B cell (primary cell): ENCODE results near the gene CBX3. TPM values are rescaled to one million over a fixed set of nuclear protein-coding genes. Genes with fewer than 3 reads are reported as not detected.

Source experiments
- ATAC-seq: fragments of 200-7000 bp; cut with Tn5 transposase; one replicate; pipeline ENCODE4 v1.10.0; 2021; ENCODE audit warnings: low read depth, mild to moderate bottlenecking, moderate number of reproducible peaks, moderate library complexity
- CTCF ChIA-PET: fragments of 350-600 bp; sonication (Branson Sonifier 250); formaldehyde crosslinking; loops from one replicate; lab custom pipeline; 2021; ENCODE audit warnings: antibody characterized with exemption, inconsistent platforms; lab: Charles Lee
- POLR2A ChIA-PET: fragments of 350-600 bp; sonication (Branson Sonifier 250); formaldehyde crosslinking; loops from one replicate; lab custom pipeline; 2021; ENCODE audit warnings: antibody characterized with exemption; lab: Charles Lee
- DNase-seq: peaks from one replicate; pipeline ENCODE4 v3.0.0; 2013
- H2AFZ ChIP-seq: 2 replicates; pipeline ENCODE4 v1.6.1; 2012; ENCODE audit warnings: mild to moderate bottlenecking, low read depth, low read length; ENCODE audit not compliant: insufficient read depth, poor library complexity, severe bottlenecking
- H3K27ac ChIP-seq, 2 donors: 1 replicate in 1 of 2; 2 replicates in 1 of 2; pipeline ENCODE4 v1.5.1; 2012 to 2013; ENCODE audit warnings: low read length in 2 of 2, mild to moderate bottlenecking in 2 of 2, moderate library complexity in 1 of 2
- H3K27me3 ChIP-seq, 4 experiments: fragments of 200-600 bp in 1 of 4; sonication (generic) in 1 of 4; replicated peaks in 1 of 4; 1 replicate in 2 of 4; 2 replicates in 2 of 4; pipeline versions ENCODE4 v1.6.1 to v1.7.0; 2013 to 2016; ENCODE audit warnings: low read length in 3 of 4, mild to moderate bottlenecking in 2 of 4, mixed read lengths in 1 of 4, moderate library complexity in 1 of 4; ENCODE audit not compliant: insufficient read depth in 4 of 4, control insufficient read depth in 3 of 4; ENCODE audit errors: control extremely low read depth in 1 of 4
- H3K36me3 ChIP-seq, 2 experiments: replicated peaks in 1 of 2; 1 replicate in 1 of 2; 2 replicates in 1 of 2; pipeline versions ENCODE4 v1.6.1 to v1.7.1; 2013; ENCODE audit warnings: low read length in 1 of 2; ENCODE audit not compliant: insufficient read depth in 2 of 2, control insufficient read depth in 1 of 2; ENCODE audit errors: control extremely low read depth in 1 of 2, extremely low read depth in 1 of 2
- H3K4me1 ChIP-seq, 2 donors: fragments of 200-600 bp in 1 of 2; sonication (generic) in 1 of 2; 1 replicate in 1 of 2; 2 replicates in 1 of 2; pipeline versions ENCODE4 v1.5.1 to v1.6.1; 2013 to 2017; ENCODE audit warnings: low read length in 2 of 2; ENCODE audit not compliant: control insufficient read depth in 2 of 2, insufficient read depth in 2 of 2
- H3K4me2 ChIP-seq: replicated peaks from 2 replicates; pipeline ENCODE3; 2012; ENCODE audit warnings: mild to moderate bottlenecking, low read depth, low read length; ENCODE audit not compliant: poor library complexity, severe bottlenecking
- H3K4me3 ChIP-seq, 5 experiments: fragments of 200-600 bp in 1 of 5; sonication (generic) in 1 of 5; 1 replicate in 3 of 5; 2 replicates in 2 of 5; pipeline versions ENCODE4 v1.5.1 to v1.7.0; 2011 to 2016; ENCODE audit warnings: low read length in 4 of 5, mild to moderate bottlenecking in 4 of 5, low read depth in 2 of 5, control low read depth in 1 of 5, moderate library complexity in 1 of 5; ENCODE audit not compliant: insufficient read depth in 1 of 5; ENCODE audit errors: control extremely low read depth in 1 of 5, extremely low read depth in 1 of 5
- H3K79me2 ChIP-seq: fragments of 200-600 bp; sonication (generic); one replicate; pipeline ENCODE4 v1.6.0; 2016; ENCODE audit warnings: low read length; ENCODE audit not compliant: control insufficient read depth, insufficient read depth
- H3K9ac ChIP-seq: fragments of 200-600 bp; sonication (generic); 2 replicates; pipeline ENCODE4 v1.6.1; 2017; ENCODE audit warnings: mild to moderate bottlenecking, low read length, moderate library complexity
- H3K9me3 ChIP-seq, 3 donors: one replicate each; pipeline versions ENCODE4 v1.6.1 to v1.7.1; 2013; ENCODE audit warnings: low read length in 2 of 3; ENCODE audit not compliant: control insufficient read depth in 2 of 3, insufficient read depth in 1 of 3; ENCODE audit errors: control extremely low read depth in 1 of 3
- H4K20me1 ChIP-seq: 2 replicates; pipeline ENCODE4 v1.6.0; 2012; ENCODE audit warnings: mild to moderate bottlenecking, low read length; ENCODE audit not compliant: insufficient read depth, control insufficient read depth, poor library complexity, severe bottlenecking
- H3K27ac Mint-ChIP-seq: one replicate; pipeline ENCODE4 v1.8.0; 2021; ENCODE audit warnings: mixed read lengths
- H3K27me3 Mint-ChIP-seq: one replicate; pipeline ENCODE4 v1.8.0; 2021; ENCODE audit warnings: mixed read lengths
- H3K4me1 Mint-ChIP-seq: one replicate; pipeline ENCODE4 v1.8.0; 2021; ENCODE audit warnings: mixed read lengths
- H3K4me3 Mint-ChIP-seq: one replicate; pipeline ENCODE4 v1.8.0; 2021; ENCODE audit warnings: mixed read lengths
- H3K9me3 Mint-ChIP-seq: one replicate; pipeline ENCODE4 v1.8.0; 2022; ENCODE audit warnings: mixed read lengths; ENCODE audit not compliant: insufficient read depth
- CTCF ChIP-seq: fragments of 200-600 bp; IDR thresholded peaks from one replicate; pipeline ENCODE4 v1.8.0; 2022; ENCODE audit warnings: antibody characterized with exemption, mild to moderate bottlenecking
- EZH2 ChIP-seq: IDR thresholded peaks from 2 replicates; pipeline ENCODE4 v1.6.1; 2012; ENCODE audit warnings: borderline replicate concordance, low read depth, mild to moderate bottlenecking, moderate library complexity, low read length; ENCODE audit not compliant: insufficient read depth, poor library complexity, severe bottlenecking
- WGBS: methylation state at CpG from one replicate; pipeline ENCODE4 v1.1.5; 2013; ENCODE audit warnings: missing lambda C conversion rate; ENCODE audit not compliant: insufficient coverage; 5-methylcytosine and 5-hydroxymethylcytosine counted together
- intact Hi-C: fragments of 100-400 bp; cut with micrococcal nuclease; formaldehyde crosslinking; loops from one replicate; pipeline ENCODE4 v1.10.0; 2022
- polyA plus RNA-seq: library from polyadenylated mRNA; depleted of rRNA; stranded (reverse); fragments of >200 nt; gene quantifications from 2 replicates; pipeline ENCODE4 v1.2.3, GENCODE V29; 2012
- total RNA-seq, 2 donors: library from RNA; stranded (reverse); fragments of 120-200 nt in 1 of 2; gene quantifications; 1 replicate in 1 of 2; 2 replicates in 1 of 2; pipeline versions ENCODE4 v1.2.3 to v1.2.4, GENCODE V29; 2013 to 2022

CBX3 gene
- total and polyA plus RNA-seq, 2 donors (not counting 1 experiment from before 2014, with no cell fraction given): 43.9 to 126 TPM

GRCh38 chr7:26187380-26188205 lies 14.0 kb upstream of the CBX3 start:
- H3K27me3 Mint-ChIP-seq: no peaks in the 10 kb centered on the region

More at GRCh38 chr7:26187380-26188205, 14.0 kb upstream of the CBX3 start:
- Histone ChIP-seq H3K4me1 (peaks cover 14 to 15% of the 10 kb centered on the region in 2 donors), H3K27me3 (no peaks in the 10 kb centered on the region), H2AFZ (no peak overlapping the region), H3K4me3 (no peak overlapping the region), H3K79me2 (peaks cover 21% of the 10 kb centered on the region), H3K9me3 (no peaks in the 10 kb centered on the region), H3K27ac (peak overlapping the region in 1 of 2 donors; percentile 20), H3K9ac (no peak overlapping the region), H3K36me3 (peaks cover 6 to 42% of the 10 kb centered on the region in 2 experiments), H4K20me1 (peaks cover 48% of the 10 kb centered on the region), H3K4me2 (no peak overlapping the region)
- intact Hi-C loops: loop anchor here (2.0 kb wide), 1 partner anchor 15 kb away; no protein-coding TSS in a partner anchor
- DNase-seq (peak; percentile 45), ATAC-seq (no peak)
- Mint-ChIP-seq H3K4me3 (no peak overlapping the region), H3K4me1 (peaks cover 83% of the 10 kb centered on the region), H3K27ac (peak overlapping the region; percentile 61), H3K9me3 (no peaks in the 10 kb centered on the region)
- CTCF ChIA-PET: interaction anchor here (0.6 to 3.3 kb wide), 7 partner anchors 11 to 313 kb away, joined by 3 to 33 read pairs (median 7); partner anchors contain the start of gene NFE2L3
- 83% methylated on average over 7 of the region's 11 CpGs for WGBS
- POLR2A ChIA-PET: interaction anchor here (0.7 to 3.7 kb wide), 3 partner anchors 9 to 12 kb away, joined by 3 to 15 read pairs (median 3); partner anchors contain the start of genes CBX3 and HNRNPA2B1
- TF ChIP-seq CTCF (no peak), EZH2 (no peak)
